Lower leg skin (tissue), 4 donors: ENCODE measurements around the gene IL17RA. TPM values are rescaled to one million over a fixed set of nuclear protein-coding genes. Genes with fewer than 3 reads are reported as not detected.

Experiments used
- DNase-seq, 2 donors: peaks; one replicate each; pipeline ENCODE4 v3.0.0-alpha.2; 2019; ENCODE audit warnings: low spot score in 2 of 2
- H3K4me3 ChIP-seq: fragments of 200-600 bp; sonication (generic); 2 replicates; pipeline ENCODE4 v1.5.1; 2017; ENCODE audit warnings: mild to moderate bottlenecking, low read depth; ENCODE audit not compliant: poor library complexity, severe bottlenecking
- POLR2A ChIP-seq, 2 donors: fragments of 450-650 bp; IDR thresholded peaks; one replicate each; pipeline ENCODE4 v1.6.1; 2016 to 2017; ENCODE audit warnings: antibody characterized with exemption in 2 of 2, mild to moderate bottlenecking in 1 of 2, moderate library complexity in 1 of 2
- WGBS, 2 donors: methylation state at CpG; one replicate each; pipeline ENCODE4 v1.1.5; 2018; 5-methylcytosine and 5-hydroxymethylcytosine counted together
- intact Hi-C: fragments of 100-400 bp; cut with DNase I; formaldehyde crosslinking; loops from one replicate; pipeline ENCODE4 v1.15.0; 2023; ENCODE audit warnings: low total_unique reads
- total RNA-seq, 4 donors: library from RNA; depleted of rRNA; stranded (reverse); fragments of >200 nt; gene quantifications; one replicate each; pipeline ENCODE4 v1.1.0, GENCODE V29; 2016
- TF ChIP-seq, protein P1 (sequence below), 3 donors: fragments of 450-650 bp; IDR thresholded peaks; one replicate each; pipeline ENCODE4 v1.5.1; 2016; ENCODE audit warnings: antibody characterized with exemption in 3 of 3, mild to moderate bottlenecking in 3 of 3, moderate library complexity in 2 of 3

IL17RA gene
- total RNA-seq, 4 donors from 2014 or later: 17.6 to 30.6 (median 21.3) TPM

DNA sequence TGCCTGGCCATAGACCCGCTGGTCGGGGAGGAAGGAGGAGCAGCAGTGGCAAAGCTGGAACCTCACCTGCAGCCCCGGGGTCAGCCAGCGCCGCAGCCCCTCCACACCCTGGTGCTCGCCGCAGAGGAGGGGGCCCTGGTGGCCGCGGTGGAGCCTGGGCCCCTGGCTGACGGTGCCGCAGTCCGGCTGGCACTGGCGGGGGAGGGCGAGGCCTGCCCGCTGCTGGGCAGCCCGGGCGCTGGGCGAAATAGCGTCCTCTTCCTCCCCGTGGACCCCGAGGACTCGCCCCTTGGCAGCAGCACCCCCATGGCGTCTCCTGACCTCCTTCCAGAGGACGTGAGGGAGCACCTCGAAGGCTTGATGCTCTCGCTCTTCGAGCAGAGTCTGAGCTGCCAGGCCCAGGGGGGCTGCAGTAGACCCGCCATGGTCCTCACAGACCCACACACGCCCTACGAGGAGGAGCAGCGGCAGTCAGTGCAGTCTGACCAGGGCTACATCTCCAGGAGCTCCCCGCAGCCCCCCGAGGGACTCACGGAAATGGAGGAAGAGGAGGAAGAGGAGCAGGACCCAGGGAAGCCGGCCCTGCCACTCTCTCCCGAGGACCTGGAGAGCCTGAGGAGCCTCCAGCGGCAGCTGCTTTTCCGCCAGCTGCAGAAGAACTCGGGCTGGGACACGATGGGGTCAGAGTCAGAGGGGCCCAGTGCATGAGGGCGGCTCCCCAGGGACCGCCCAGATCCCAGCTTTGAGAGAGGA lies 24.5 kb downstream of the IL17RA start:
- no peak overlapping the region for H3K4me3 ChIP-seq
- 94 to 96% methylated on average over 23 to 40 of the region's 42 CpGs for WGBS, 2 donors
- TF ChIP-seq, protein P1, sequence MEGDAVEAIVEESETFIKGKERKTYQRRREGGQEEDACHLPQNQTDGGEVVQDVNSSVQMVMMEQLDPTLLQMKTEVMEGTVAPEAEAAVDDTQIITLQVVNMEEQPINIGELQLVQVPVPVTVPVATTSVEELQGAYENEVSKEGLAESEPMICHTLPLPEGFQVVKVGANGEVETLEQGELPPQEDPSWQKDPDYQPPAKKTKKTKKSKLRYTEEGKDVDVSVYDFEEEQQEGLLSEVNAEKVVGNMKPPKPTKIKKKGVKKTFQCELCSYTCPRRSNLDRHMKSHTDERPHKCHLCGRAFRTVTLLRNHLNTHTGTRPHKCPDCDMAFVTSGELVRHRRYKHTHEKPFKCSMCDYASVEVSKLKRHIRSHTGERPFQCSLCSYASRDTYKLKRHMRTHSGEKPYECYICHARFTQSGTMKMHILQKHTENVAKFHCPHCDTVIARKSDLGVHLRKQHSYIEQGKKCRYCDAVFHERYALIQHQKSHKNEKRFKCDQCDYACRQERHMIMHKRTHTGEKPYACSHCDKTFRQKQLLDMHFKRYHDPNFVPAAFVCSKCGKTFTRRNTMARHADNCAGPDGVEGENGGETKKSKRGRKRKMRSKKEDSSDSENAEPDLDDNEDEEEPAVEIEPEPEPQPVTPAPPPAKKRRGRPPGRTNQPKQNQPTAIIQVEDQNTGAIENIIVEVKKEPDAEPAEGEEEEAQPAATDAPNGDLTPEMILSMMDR (IDR thresholded peaks at IDR 0.05): no peak
- TF ChIP-seq POLR2A (IDR thresholded peaks at IDR 0.05): no peak
- intact Hi-C loops: no loop called here
- no peak for DNase-seq

GRCh38 chr22:17109976-17110375 lies 25.2 kb downstream of the IL17RA start:
- intact Hi-C loops: no loop called here
- 91% methylated on average over 16 of the region's 16 CpGs for WGBS, 2 donors
- DNase-seq: no peak
- H3K4me3 ChIP-seq: no peak overlapping the region
- TF ChIP-seq, protein P1 (IDR thresholded peaks at IDR 0.05): no peak
- TF ChIP-seq POLR2A (IDR thresholded peaks at IDR 0.05): no peak

- intact Hi-C loops: no loop called here
- 67 to 70% methylated on average over 13 of the region's 13 CpGs for WGBS, 2 donors
- DNase-seq: no peak
- H3K4me3 ChIP-seq: no peak overlapping the region
- no peak for TF ChIP-seq POLR2A (IDR thresholded peaks at IDR 0.05)
- TF ChIP-seq, protein P1 (IDR thresholded peaks at IDR 0.05): no peak
These were observed 26.2 kb downstream of the IL17RA start for GRCh38 chr22:17110791-17111550.

DNA sequence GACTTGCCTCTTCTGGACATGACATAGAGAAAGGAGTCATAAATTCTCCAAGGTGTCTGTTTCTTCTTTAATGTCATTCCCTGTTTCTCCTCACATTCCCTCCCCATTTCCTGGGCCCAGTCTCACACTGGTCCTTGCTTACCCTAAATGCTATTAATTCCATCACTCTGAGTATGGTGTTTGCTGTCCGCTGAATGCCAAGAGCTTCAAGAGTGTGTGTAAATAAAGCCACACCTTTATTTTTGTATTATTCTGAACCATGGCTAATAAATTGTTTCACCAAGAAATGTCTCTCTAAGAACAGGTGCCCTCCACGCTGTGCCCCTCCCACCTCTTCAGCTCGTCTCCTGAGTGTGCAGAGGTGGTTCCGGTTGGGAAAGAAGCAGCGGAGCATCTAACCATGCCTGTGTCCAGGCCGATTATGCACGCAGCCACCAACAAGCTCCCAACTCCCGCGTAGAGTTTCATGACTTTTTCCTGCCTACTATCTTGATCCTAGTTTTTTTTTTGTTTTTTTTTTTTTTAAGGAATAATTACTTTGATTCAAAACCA lies 27.8 kb downstream of the IL17RA start:
- H3K4me3 ChIP-seq: no peak overlapping the region
- WGBS, 2 donors: 59 to 71% methylated on average over 9 of the region's 9 CpGs
- no peak for TF ChIP-seq POLR2A (IDR thresholded peaks at IDR 0.05)
- TF ChIP-seq, protein P1 (IDR thresholded peaks at IDR 0.05): no peak
- DNase-seq: no peak
- intact Hi-C loops: no loop called here

- no peak for DNase-seq
- TF ChIP-seq, protein P1 (IDR thresholded peaks at IDR 0.05): no peak
- no peak for TF ChIP-seq POLR2A (IDR thresholded peaks at IDR 0.05)
- intact Hi-C loops: no loop called here
- H3K4me3 ChIP-seq: no peak overlapping the region
- 75 to 78% methylated on average over 8 of the region's 8 CpGs for WGBS, 2 donors
These were observed 28.8 kb downstream of the IL17RA start for GRCh38 chr22:17113600-17113999.
